Type B pancreatic cell (in vitro differentiated cells): ENCODE measurements around the gene ZNF385C. TPM values are rescaled to one million over a fixed set of nuclear protein-coding genes. Genes with fewer than 3 reads are reported as not detected.
A peak's percentile ranks its signal among the peaks of the same experiment; 100 is the strongest.
"Not testable (repeated sequence)": the region's sequence is repeated elsewhere in the genome, so short reads cannot be mapped to it uniquely, and the experiment has no call there.

Experiments
- DNase-seq: peaks from one replicate; pipeline ENCODE4 v3.0.0; 2021; ENCODE audit warnings: mixed read lengths; ENCODE audit not compliant: unreplicated experiment; ENCODE audit errors: extremely low spot score
- H3K27ac Mint-ChIP-seq: 2 replicates; pipeline ENCODE4 v1.8.0; 2021; ENCODE audit warnings: mild to moderate bottlenecking, mixed read lengths
- H3K27me3 Mint-ChIP-seq: 2 replicates; pipeline ENCODE4 v1.8.0; 2021; ENCODE audit warnings: mixed read lengths
- H3K36me3 Mint-ChIP-seq: 2 replicates; pipeline ENCODE4 v1.8.0; 2021; ENCODE audit warnings: mixed read lengths
- H3K4me1 Mint-ChIP-seq: one replicate; pipeline ENCODE4 v1.8.0; 2021; ENCODE audit warnings: mixed read lengths; ENCODE audit not compliant: unreplicated experiment
- H3K4me3 Mint-ChIP-seq: 2 replicates; pipeline ENCODE4 v1.8.0; 2021; ENCODE audit warnings: mild to moderate bottlenecking, mixed read lengths
- H3K9me3 Mint-ChIP-seq: 2 replicates; pipeline ENCODE4 v1.8.0; 2021; ENCODE audit warnings: mixed read lengths
- CTCF ChIP-seq: fragments of 200-600 bp; sonication (generic); conservative IDR thresholded peaks from 2 replicates; pipeline ENCODE4 v1.5.0; 2021; ENCODE audit warnings: antibody characterized with exemption, mild to moderate bottlenecking
- long read RNA-seq: library from polyadenylated mRNA; unstranded; transcript quantifications from one replicate; pipeline ENCODE4 v2.0.0, GENCODE V29; 2020
- total RNA-seq: library from RNA; stranded (reverse); gene quantifications from 2 replicates; pipeline ENCODE4 v1.2.1, GENCODE V29; 2021; ENCODE audit warnings: low replicate concordance

ZNF385C gene
- total RNA-seq: 1.7 and 3.3 TPM in 2 replicates
- long read RNA-seq: 0 reads

DNA sequence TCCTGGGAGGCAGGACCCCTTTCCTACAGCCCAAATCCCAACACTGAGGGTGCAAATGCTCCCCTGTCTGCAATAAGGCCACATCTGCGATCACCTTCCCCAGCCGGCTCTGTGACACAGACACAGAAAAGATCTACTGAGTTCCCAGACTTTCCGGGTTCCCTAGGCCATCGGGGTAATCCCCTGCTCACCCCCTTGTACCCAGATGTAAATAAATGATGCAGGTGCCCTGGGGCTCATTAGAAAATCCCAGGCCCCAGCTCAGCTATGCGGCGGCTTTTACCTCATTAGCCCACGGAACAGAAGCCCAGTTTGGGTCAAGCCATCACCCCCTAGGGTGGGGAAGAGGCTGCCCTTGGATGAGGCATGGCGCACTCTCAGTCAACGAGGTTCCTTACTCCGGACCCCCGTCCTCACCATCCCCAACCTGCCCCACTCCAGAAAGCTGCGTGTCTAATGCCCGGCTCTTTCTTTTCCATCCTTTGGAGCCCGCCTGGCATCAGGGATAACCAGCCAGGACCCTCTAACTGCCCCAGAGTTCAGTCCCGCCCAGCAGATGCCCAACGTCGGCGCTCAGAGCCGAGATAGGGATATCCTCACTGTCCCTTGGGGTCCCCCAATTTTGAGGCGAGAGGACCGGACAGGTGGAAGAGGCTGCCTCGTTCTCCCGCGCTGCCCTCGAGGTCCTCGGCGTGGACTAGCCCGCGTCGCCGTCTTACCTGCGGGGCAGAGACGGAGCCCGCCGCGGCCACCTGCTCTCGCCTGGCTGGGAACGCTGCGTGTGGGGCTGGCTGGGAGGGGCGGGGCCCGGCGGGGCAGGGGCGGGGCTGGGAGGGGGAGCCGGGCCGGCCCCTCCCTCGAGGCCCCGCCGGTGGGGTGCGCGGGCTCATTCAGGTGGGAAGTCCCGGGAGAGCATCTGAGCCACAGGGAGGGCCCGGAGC, at the start of gene ZNF385C:
TSS of gene ZNF385C (minus strand) at position 783 of the 941 bp plus-strand sequence. CDS start 35,417 bp downstream, outside the sequence.
- no peak within 1 kb of the TSS for H3K4me3 Mint-ChIP-seq

DNA sequence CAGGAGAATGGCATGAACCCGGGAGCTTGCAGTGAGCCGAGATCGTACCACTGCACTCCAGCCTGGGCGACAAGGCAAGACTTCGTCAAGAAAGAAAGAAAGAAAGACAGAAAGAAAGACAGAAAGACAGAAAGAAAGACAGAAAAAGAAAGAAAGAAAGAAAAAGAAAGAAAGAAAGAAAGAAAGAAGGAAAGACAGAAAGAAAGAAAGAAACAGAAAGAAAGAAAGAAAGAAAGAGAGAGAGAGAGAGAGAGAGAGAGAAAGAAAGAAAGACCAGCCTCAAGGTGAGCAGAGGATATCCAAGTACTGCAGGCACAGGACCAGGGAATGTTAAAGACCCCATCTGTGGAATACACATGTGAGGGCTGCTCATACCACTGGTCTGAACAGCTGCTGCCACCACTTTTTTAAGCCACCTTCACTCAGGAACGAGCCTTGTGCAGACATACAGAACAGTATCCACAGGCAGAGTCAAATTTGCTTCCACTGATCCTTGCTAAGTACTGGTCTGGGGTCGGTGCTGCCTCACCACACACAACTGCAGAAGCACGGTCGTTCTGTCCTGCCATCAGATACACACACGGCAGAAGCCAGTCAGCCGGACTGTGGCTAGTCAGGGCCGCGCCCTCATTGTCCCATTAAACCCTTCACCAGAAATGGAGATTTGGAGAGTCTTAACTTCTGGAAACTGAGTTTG, 48.8 kb upstream of the ZNF385C start:
- Mint-ChIP-seq H3K36me3 (peaks cover 4% of the 10 kb centered on the region), H3K27ac (no peak overlapping the region), H3K27me3 (no peaks in the 10 kb centered on the region), H3K4me3 (no peak overlapping the region), H3K4me1 (peaks cover 10% of the 10 kb centered on the region), H3K9me3 (no peaks in the 10 kb centered on the region)
- no peak for TF ChIP-seq CTCF
- DNase-seq: no peak

More for the DNA sequence above, at the start of gene ZNF385C:
- Mint-ChIP-seq H3K27me3 (peaks cover 57% of the 10 kb centered on the region), H3K9me3 (no peaks in the 10 kb centered on the region), H3K36me3 (no peaks in the 10 kb centered on the region), H3K27ac (no peak within 1 kb of the TSS), H3K4me1 (no peaks in the 10 kb centered on the region)
- no peak for TF ChIP-seq CTCF
- DNase-seq: no peak

DNA sequence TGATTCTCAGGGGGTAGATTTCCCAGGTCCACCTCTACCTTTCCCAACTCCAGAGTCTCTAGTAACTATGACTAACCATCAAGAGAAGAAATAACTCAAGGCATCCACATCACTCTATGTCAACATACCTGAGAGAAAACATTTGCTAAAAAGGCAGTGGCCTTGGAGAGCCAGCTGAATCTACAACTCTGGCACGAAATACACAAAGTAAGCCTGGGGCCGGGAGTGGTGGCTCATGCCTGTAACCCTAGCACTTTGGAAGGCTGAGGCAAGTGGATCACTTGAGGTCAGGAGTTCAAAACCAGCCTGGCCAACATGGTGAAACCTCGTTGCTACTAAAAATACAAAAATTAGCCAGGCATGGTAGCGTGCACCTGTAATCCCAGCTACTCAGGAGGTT, 44.9 kb upstream of the ZNF385C start:
- peak overlapping the region; percentile 74 for H3K27ac Mint-ChIP-seq
- H3K9me3 Mint-ChIP-seq, H3K36me3 Mint-ChIP-seq, H3K4me1 Mint-ChIP-seq, H3K27me3 Mint-ChIP-seq, DNase-seq, H3K4me3 Mint-ChIP-seq: not testable (repeated sequence)

DNA sequence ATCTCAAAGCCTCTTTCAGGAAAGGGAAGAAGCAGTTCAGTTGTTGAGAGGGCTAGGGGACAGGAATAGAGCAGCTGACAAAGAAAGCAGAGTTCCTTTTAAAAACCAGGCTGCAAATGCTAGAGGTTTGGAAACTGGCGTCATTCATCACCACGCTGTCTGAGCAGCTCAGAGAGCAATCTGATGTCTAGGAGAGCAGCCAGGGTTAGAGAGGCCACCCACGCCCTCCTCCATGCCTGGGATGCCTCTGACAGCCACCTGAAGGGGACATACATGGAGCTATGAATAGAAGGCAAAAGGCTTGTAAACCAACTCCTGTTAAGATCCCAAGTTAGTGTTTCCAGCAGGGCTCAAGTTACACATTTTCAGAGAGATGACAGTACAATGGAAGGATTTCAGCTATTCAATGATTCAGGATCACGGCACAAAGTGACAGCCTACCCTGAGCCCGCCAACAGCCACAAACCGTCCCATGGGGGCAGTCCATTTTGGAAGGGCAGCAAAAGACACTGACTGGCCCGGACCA, 44.2 kb upstream of the ZNF385C start:
- peak overlapping the region; percentile 74 for H3K27ac Mint-ChIP-seq
- H3K9me3 Mint-ChIP-seq: no peaks in the 10 kb centered on the region

GRCh38 chr17:42141382-42141781, 43.1 kb upstream of the ZNF385C start:
- no peak for TF ChIP-seq CTCF
- Mint-ChIP-seq H3K36me3 (peaks cover 4% of the 10 kb centered on the region), H3K27me3 (no peaks in the 10 kb centered on the region), H3K27ac (no peak overlapping the region), H3K9me3 (no peaks in the 10 kb centered on the region), H3K4me1 (peaks cover 10% of the 10 kb centered on the region), H3K4me3 (no peak overlapping the region)
- no peak for DNase-seq

More for the DNA sequence above, 44.2 kb upstream of the ZNF385C start:
- TF ChIP-seq CTCF: no peak
- no peaks in the 10 kb centered on the region for H3K27me3 Mint-ChIP-seq
- H3K4me1 Mint-ChIP-seq: peaks cover 10% of the 10 kb centered on the region
- DNase-seq: no peak
- peak overlapping the region; percentile 10 for H3K4me3 Mint-ChIP-seq
- H3K36me3 Mint-ChIP-seq: peaks cover 4% of the 10 kb centered on the region

DNA sequence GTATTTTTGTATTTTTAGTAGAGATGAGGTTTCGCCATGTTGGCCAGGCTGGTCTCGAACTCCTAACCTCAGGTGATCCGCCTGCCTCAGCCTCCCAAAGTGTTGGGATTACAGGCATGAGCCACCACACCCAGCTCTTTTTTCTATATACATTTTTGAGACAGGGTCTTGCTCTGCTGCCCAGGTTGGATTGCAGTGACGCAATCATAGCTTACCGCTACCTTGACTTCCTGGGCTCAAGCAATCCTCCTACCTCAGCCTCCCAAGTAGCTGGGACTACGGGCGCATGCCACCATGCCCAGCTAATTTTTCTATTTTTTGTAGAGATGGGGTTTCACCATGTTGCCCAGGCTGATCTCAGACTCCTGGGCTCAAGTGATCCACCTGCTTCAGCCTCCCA, 42.4 kb upstream of the ZNF385C start:
- not testable (repeated sequence) for H3K9me3 Mint-ChIP-seq, DNase-seq, H3K27ac Mint-ChIP-seq, H3K27me3 Mint-ChIP-seq, H3K4me3 Mint-ChIP-seq, H3K36me3 Mint-ChIP-seq
- H3K4me1 Mint-ChIP-seq: peaks cover 13% of the 10 kb centered on the region
